ENCODE measurements around the gene MMP14. TPM values are rescaled to one million over a fixed set of nuclear protein-coding genes. Genes with fewer than 3 reads are reported as not detected.

MMP14 gene
- total and polyA plus RNA-seq, 2 of the 13 experiments (the other 11 are each of a cell fraction or from before 2014, with no cell fraction given) = 5.2 to 9.8 TPM

DNA sequence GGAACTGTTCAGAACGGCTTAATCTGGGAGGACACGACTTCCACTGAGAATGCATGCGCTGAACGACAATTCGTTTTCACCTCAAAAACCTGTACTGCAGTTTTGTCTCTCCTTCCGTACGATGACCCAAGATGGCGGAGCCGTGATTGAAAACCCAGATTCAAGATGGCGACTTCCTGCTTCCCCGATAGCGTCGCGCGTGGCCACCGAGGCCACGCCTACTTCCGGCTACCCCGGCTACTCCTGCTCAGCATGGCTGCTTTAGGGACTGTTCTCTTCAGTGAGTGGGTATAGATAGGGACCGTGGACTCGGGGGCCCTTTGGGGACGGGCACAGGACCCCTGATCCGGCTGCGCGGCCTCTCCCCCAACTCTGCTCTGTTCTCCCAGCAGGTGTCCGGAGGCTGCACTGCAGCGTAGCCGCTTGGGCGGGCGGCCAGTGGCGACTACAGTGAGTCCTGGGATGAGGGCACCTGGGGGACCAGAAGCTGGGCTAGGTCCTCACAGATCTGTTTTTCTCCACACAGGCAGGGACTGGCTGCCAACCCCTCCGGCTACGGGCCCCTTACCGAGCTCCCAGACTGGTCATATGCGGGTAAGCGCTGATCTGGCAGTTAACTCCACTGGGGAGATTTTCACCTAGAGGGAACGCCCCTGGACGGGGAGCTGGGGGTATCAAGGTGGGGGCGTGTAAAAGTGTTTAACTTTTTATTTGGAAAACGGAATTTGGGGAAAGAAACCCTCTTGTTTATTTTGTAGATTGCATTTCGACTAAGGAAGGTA is 6.5 kb upstream of the MMP14 start, which contains the start of gene MRPL52 (continued):
- TF ChIP-seq ZNF460 (CRISPR knock-in tag; IDR thresholded peaks at IDR 0.05; ENCODE audit: borderline replicate concordance) (no peak), ZNF773 (CRISPR knock-in tag; IDR thresholded peaks at IDR 0.05; ENCODE audit: borderline replicate concordance) (peak; percentile 88; the same call in 1 of the 2 replicates), ELF4 (CRISPR knock-in tag; IDR thresholded peaks at IDR 0.05; ENCODE audit: borderline replicate concordance) (peak; percentile 99), NONO (IDR thresholded peaks at IDR 0.05) (no peak), NONO (CRISPR knock-in tag; conservative IDR thresholded peaks at IDR 0.05) (0 out of 2 replicates have a peak, but pooled peaks have one; percentile 1), ZNF331 (CRISPR knock-in tag; IDR thresholded peaks at IDR 0.05) (peak; percentile 74), CENPX (CRISPR knock-in tag; IDR thresholded peaks at IDR 0.05) (no peak), DPF2 (CRISPR knock-in tag; IDR thresholded peaks at IDR 0.05; ENCODE audit: borderline replicate concordance, low read depth) (no peak), ZNF792 (CRISPR knock-in tag; IDR thresholded peaks at IDR 0.05) (0 out of 2 replicates have a peak, but pooled peaks have one; percentile 22), NRL (CRISPR knock-in tag; IDR thresholded peaks at IDR 0.05; ENCODE audit: borderline replicate concordance) (no peak; the same call in 1 of the 2 replicates), ARHGAP35 (CRISPR knock-in tag; IDR thresholded peaks at IDR 0.05; ENCODE audit: borderline replicate concordance) (no peak; the same call in 1 of the 2 replicates), ZNF451 (CRISPR knock-in tag; IDR thresholded peaks at IDR 0.05) (peak; percentile 83; the same call in 1 of the 2 replicates), PHF21A (CRISPR knock-in tag; IDR thresholded peaks at IDR 0.05) (peak; percentile 59; the same call in 1 of the 2 replicates)
- TF ChIP-seq, protein P1, sequence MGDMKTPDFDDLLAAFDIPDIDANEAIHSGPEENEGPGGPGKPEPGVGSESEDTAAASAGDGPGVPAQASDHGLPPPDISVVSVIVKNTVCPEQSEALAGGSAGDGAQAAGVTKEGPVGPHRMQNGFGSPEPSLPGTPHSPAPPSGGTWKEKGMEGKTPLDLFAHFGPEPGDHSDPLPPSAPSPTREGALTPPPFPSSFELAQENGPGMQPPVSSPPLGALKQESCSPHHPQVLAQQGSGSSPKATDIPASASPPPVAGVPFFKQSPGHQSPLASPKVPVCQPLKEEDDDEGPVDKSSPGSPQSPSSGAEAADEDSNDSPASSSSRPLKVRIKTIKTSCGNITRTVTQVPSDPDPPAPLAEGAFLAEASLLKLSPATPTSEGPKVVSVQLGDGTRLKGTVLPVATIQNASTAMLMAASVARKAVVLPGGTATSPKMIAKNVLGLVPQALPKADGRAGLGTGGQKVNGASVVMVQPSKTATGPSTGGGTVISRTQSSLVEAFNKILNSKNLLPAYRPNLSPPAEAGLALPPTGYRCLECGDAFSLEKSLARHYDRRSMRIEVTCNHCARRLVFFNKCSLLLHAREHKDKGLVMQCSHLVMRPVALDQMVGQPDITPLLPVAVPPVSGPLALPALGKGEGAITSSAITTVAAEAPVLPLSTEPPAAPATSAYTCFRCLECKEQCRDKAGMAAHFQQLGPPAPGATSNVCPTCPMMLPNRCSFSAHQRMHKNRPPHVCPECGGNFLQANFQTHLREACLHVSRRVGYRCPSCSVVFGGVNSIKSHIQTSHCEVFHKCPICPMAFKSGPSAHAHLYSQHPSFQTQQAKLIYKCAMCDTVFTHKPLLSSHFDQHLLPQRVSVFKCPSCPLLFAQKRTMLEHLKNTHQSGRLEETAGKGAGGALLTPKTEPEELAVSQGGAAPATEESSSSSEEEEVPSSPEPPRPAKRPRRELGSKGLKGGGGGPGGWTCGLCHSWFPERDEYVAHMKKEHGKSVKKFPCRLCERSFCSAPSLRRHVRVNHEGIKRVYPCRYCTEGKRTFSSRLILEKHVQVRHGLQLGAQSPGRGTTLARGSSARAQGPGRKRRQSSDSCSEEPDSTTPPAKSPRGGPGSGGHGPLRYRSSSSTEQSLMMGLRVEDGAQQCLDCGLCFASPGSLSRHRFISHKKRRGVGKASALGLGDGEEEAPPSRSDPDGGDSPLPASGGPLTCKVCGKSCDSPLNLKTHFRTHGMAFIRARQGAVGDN (CRISPR knock-in tag; IDR thresholded peaks at IDR 0.05) = peak; percentile 90
- TF ChIP-seq, protein P2, sequence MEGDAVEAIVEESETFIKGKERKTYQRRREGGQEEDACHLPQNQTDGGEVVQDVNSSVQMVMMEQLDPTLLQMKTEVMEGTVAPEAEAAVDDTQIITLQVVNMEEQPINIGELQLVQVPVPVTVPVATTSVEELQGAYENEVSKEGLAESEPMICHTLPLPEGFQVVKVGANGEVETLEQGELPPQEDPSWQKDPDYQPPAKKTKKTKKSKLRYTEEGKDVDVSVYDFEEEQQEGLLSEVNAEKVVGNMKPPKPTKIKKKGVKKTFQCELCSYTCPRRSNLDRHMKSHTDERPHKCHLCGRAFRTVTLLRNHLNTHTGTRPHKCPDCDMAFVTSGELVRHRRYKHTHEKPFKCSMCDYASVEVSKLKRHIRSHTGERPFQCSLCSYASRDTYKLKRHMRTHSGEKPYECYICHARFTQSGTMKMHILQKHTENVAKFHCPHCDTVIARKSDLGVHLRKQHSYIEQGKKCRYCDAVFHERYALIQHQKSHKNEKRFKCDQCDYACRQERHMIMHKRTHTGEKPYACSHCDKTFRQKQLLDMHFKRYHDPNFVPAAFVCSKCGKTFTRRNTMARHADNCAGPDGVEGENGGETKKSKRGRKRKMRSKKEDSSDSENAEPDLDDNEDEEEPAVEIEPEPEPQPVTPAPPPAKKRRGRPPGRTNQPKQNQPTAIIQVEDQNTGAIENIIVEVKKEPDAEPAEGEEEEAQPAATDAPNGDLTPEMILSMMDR (CRISPR knock-in tag; IDR thresholded peaks at IDR 0.05) = peak; percentile 37
- TF ChIP-seq, protein P3, sequence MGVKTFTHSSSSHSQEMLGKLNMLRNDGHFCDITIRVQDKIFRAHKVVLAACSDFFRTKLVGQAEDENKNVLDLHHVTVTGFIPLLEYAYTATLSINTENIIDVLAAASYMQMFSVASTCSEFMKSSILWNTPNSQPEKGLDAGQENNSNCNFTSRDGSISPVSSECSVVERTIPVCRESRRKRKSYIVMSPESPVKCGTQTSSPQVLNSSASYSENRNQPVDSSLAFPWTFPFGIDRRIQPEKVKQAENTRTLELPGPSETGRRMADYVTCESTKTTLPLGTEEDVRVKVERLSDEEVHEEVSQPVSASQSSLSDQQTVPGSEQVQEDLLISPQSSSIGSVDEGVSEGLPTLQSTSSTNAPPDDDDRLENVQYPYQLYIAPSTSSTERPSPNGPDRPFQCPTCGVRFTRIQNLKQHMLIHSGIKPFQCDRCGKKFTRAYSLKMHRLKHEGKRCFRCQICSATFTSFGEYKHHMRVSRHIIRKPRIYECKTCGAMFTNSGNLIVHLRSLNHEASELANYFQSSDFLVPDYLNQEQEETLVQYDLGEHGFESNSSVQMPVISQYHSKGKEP (CRISPR knock-in tag; IDR thresholded peaks at IDR 0.05) = 0 out of 2 replicates have a peak, but pooled peaks have one; percentile 82
- TF ChIP-seq, protein P4, sequence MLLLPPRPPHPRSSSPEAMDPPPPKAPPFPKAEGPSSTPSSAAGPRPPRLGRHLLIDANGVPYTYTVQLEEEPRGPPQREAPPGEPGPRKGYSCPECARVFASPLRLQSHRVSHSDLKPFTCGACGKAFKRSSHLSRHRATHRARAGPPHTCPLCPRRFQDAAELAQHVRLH (CRISPR knock-in tag; IDR thresholded peaks at IDR 0.05; ENCODE audit: borderline replicate concordance, low read depth) = peak; percentile 72; the same call in 1 of the 2 replicates
- TF ChIP-seq, protein P5, sequence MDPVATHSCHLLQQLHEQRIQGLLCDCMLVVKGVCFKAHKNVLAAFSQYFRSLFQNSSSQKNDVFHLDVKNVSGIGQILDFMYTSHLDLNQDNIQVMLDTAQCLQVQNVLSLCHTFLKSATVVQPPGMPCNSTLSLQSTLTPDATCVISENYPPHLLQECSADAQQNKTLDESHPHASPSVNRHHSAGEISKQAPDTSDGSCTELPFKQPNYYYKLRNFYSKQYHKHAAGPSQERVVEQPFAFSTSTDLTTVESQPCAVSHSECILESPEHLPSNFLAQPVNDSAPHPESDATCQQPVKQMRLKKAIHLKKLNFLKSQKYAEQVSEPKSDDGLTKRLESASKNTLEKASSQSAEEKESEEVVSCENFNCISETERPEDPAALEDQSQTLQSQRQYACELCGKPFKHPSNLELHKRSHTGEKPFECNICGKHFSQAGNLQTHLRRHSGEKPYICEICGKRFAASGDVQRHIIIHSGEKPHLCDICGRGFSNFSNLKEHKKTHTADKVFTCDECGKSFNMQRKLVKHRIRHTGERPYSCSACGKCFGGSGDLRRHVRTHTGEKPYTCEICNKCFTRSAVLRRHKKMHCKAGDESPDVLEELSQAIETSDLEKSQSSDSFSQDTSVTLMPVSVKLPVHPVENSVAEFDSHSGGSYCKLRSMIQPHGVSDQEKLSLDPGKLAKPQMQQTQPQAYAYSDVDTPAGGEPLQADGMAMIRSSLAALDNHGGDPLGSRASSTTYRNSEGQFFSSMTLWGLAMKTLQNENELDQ (CRISPR knock-in tag; IDR thresholded peaks at IDR 0.05; ENCODE audit: borderline replicate concordance) = no peak
